Measurements from ENCODE around the gene CAPN15.
A peak's percentile ranks its signal among the peaks of the same experiment; 100 is the strongest.

The CAPN15 gene

DNA sequence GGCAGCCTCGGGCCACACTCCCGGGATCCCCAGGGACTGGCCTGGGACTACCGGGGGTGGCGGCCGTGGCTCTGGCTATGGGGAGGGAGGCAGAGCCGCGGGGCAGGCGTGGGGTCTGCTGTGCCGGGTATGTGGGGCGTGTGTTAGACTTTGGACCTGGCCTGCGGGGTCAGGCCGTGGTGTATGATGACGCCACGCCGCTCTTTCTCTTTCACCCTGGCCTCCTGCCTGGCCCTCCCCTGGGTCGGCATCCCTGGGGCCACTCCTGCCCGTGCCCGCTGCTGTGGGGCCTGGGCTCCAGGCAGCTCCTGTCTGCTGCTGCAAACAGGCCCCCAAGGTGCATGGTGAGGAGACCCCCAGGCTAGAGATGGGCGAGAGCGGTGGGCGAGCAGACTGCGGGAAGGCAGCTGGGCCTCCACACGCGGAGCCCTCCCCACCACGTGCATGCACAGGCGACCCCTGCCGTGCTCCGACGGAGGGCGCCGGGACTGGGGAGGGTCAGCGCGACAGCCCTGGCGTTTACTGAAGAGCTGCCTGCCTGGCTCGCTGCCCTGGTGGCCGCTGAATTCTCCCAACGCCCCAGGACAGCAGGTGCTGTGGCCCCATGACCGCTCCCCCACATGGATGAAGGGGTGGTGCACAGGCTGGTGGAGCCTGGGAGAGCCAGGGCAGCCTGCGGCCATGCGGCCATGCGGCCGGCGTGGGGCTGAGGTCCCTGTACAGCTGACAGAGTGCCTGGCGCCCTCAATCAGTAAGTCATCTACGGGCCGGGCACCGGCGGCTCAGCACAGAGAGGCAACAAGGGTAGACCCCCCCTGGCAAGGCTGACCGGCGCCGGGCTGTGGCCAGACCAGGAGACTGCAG lies 16.0 kb downstream of the CAPN15 start:
- no peak for DNase-seq (ENCODE audit: low read depth in 2 of 2, low spot score in 1 of 2)

DNA sequence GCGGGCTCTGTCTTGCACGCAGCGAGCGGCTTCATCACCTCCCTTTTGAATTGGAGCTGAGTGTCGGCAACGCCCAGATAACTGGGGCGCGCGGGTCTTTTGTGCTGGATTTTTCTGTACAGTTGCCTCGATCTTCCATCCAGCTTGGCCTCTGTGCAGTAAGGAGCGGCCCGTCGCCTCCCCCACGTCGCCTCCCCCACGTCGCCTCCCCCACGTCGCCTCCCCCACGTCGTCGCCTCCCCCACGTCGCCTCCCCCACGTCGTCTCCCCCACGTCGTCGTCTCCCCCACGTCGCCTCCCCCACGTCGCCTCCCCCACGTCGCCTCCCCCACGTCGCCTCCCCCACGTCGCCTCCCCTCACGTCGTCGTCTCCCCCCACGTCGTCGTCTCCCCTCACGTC lies 17.0 kb downstream of the CAPN15 start:
- DNase-seq (ENCODE audit: low read depth in 2 of 2, low spot score in 1 of 2) = no peak

DNA sequence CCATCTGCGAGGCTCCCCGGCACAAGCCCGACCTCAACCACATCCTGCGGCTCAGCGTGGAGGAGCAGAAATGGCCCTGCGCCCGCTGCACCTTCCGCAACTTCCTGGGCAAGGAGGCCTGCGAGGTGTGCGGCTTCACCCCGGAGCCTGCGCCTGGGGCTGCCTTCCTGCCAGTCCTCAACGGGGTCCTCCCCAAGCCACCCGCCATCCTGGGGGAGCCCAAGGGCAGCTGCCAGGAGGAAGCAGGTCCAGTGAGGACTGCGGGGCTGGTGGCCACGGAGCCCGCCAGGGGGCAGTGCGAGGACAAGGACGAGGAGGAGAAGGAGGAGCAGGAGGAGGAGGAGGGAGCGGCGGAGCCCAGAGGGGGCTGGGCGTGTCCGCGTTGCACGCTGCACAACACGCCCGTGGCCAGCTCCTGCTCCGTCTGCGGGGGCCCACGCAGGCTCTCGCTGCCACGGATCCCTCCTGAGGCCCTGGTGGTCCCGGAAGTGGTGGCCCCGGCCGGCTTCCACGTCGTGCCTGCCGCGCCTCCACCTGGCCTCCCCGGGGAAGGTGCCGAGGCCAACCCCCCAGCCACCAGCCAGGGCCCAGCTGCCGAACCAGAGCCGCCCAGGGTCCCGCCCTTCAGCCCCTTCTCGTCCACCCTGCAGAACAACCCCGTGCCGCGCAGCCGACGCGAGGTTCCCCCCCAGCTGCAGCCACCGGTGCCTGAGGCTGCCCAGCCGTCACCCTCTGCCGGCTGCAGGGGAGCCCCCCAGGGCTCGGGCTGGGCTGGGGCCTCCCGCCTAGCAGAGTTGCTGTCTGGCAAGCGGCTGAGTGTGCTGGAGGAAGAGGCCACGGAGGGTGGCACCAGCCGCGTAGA lies 19.6 kb downstream of the CAPN15 start:
- DNase-seq (ENCODE audit: low read depth in 2 of 2, low spot score in 1 of 2) = peak in 1 of 2 donors; percentile 39

DNA sequence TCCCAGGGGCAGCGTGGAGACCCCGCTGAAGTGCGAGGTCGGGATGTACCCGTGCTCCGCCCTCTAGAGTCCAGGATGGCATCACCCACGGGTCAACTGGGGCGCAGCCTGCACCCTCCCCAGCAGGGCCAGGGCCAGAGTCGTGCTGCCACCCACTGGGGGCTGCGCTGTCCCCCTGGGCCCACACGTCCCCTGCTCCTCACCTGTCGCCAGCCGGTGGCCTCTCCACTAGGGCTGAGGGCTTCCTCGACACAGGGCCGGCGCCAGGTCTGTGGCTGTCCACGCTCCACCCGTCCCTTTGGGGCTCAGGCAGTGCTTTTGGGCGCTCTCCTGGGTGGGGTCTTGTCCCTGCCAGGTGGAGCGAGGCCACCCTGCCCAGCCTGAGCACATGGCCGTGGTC lies 21.1 kb downstream of the CAPN15 start:
- no peak for DNase-seq (ENCODE audit: low read depth in 2 of 2, low spot score in 1 of 2)

DNA sequence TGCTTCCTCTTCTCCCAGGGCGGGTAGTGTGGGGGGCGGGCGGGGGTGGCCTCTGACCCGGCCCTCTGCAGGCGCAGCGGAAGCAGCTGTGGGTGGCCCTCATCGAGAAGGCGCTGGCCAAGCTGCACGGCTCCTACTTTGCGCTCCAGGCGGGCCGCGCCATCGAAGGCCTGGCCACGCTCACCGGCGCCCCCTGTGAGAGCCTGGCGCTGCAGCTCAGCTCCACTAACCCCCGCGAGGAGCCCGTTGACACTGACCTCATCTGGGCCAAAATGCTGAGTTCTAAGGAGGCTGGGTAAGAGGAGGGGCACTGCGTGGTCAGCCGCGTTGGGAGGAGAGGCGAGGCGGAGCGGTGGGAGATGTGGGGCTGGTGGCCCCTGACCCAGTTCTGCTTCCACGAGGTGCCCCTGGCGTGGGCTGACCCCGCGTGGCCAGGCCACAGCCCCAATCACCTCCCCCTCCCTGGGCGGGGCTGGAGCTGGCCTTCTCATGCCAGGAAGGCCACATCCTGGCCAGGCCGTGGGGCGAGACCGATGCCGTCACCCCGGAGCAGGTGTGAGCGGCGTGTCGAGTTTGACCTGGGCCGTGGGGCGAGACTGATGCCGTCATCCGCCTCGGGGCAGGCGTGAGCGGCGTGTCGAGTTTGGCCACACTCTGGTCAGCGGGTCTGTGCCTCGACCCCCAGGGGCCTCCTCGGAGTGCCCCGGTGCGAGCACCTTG lies 22.2 kb downstream of the CAPN15 start:
- no peak for DNase-seq (ENCODE audit: low read depth in 2 of 2, low spot score in 1 of 2)

DNA sequence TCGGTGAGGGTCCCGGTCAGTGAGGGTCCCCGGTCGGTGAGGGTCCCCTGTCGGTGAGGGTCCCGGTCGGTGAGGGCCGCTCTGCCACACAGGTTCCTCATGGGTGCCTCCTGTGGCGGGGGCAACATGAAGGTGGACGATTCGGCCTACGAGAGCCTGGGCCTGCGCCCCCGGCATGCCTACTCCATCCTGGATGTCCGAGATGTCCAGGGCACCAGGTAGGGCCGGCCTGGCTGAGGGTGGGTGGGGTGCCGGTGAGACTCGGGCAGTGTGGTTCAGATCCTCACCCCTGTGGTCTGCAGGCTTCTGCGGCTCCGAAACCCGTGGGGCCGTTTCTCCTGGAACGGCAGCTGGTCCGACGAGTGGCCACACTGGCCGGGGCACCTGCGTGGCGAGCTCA lies 23.7 kb downstream of the CAPN15 start:
- DNase-seq (ENCODE audit: low read depth in 2 of 2, low spot score in 1 of 2) = no peak

DNA sequence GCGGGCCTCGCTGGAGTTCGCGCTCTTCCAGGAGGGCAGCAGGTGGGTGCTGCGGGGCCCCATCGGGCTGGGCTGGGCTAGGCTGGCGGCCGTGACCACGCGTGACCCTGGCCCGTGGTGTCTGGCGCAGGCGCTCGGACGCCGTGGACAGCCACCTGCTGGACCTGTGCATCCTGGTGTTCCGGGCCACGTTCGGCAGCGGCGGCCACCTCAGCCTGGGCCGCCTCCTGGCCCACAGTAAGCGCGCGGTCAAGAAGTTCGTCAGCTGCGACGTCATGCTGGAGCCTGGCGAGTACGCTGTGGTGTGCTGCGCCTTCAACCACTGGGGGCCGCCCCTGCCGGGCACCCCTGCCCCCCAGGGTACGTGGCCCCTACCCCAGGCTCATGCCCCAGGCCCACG lies 24.7 kb downstream of the CAPN15 start:
- no peak for DNase-seq (ENCODE audit: low read depth in 2 of 2, low spot score in 1 of 2)

DNA sequence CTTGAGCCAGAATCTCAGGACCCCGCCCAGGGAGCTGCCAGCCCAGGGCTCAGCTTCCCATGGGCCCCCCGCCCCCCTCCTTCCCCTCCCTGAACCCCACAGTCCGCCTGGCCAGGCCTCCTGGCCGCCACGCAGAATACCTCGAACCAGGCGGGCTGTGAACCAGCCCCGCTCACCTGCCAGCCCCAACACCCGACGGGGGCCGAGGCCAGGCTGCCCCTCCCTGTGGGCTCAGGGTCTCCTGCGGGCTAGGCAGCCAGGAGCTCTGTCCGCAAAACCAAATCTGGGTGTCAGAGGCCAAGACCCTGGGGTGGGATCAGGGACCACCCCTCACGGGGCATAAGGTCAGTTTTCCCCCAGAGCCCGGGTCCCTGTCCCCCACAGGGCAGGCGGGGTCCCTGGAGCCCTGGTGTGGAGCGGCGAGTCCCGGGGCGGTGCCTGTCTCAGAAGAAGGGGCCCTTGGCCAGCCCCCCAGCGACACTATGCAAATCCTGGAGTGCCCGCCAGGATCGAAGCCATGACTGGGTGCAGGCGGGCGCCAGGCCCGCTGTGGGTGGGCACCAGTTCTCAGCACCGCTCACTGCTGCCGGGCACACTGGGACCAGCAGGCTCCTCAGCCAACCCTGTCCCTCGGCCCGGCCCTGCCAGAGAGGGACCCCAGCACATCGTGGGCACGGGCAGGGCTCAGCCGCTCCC lies 26.2 kb downstream of the CAPN15 start:
- DNase-seq (ENCODE audit: low read depth in 2 of 2, low spot score in 1 of 2) = no peak

DNA sequence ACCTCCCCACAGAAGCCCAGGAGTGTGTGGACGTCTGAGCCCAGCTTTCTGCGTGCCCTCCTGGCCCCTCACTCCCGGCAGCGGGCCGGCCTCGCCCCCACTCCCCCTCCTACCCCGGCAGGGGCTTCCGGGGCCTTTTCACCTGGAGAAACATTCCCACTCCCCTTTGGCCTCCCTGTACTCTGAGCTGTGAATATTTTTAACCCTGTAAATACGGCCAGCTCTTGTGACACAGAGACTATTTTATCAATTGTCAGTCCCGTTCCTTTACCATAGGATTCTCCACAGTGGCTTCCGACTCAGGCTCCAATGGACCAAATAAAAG lies 26.7 kb downstream of the CAPN15 start:
- no peak for DNase-seq (ENCODE audit: low read depth in 2 of 2, low spot score in 1 of 2)

DNA sequence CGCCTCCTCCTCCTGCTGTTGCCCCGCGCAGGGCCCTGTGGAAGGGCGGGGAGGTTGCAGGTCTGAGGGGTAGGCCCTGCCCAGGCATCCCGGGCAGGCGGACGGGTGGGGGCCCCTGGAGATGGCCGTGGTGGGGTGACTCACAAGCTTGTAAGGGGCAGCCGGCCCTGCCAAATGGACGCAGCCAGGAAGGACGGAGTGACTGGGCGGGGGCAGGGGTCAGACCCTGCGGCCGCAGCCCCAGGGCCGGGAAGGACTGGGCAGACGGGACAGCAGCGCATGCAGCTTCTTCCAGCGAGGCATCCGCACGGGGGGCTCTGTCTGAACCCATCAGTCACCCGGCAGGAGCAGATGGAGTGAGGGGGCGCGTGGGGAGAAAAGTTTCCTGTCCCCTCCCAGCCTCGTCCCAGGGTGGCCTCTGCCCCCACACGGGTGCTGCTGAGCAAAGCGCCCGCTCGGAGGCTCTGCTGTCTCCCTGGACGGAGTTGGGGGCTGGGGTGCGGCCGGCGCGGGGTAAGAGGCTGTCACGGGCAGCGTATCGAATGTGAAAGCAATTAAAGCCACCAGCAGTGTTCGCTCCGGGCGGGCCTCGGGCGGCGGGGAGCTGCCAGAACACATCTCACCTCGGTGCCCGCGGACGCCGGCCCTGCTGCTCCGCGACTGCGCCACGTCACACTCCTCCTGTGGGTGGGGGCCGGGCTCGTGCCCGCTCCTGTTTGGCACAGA lies 27.3 kb downstream of the CAPN15 start:
- DNase-seq (ENCODE audit: low read depth in 2 of 2, low spot score in 1 of 2) = no peak

DNA sequence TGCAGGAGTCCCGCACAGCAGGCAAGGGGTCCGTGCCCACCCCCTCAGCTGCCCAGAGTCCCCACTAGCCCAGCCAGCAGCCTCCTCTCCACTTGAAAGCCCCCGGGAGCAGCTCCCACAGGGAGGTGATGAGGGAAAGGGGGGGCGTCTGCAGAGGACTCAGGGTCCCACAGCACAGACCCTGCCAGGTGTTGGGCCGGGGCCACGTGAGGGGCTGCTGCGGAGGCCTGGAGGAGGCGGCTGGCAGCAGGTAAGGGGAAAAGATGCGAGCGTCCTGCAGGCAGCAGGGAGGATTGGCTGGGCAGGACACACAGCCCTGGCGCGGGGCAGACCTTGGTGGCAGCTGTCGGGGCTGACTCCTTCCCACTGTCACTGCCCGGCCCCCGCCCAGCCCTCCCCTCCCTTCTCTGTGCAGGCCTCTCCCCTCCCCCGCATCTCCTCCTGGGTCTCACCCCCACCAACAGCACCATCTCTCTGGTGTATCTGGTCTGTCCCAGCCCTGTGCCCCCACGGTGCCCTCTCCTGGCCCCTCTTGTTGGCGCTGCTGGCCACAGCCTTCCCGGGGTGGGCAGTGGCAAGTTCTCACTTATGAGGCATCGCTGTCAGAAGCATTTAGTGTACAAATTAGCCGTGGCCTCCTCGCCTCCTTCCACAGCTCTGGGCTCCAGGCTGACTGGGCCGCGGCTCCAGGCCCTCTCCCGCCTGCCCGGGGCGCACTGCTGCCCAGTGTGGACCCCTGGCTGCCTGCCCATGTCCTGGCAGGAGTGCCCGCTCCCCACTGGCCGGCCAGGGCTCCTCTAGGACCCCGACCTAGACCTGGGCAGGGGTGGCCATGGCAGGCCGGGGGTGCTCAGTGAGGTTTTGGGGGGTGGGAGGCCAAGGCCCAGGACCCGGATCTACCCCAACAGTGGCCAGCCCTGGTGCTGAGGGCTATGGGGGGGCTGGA lies 28.3 kb downstream of the CAPN15 start:
- DNase-seq (ENCODE audit: low read depth in 2 of 2, low spot score in 1 of 2) = no peak

DNA sequence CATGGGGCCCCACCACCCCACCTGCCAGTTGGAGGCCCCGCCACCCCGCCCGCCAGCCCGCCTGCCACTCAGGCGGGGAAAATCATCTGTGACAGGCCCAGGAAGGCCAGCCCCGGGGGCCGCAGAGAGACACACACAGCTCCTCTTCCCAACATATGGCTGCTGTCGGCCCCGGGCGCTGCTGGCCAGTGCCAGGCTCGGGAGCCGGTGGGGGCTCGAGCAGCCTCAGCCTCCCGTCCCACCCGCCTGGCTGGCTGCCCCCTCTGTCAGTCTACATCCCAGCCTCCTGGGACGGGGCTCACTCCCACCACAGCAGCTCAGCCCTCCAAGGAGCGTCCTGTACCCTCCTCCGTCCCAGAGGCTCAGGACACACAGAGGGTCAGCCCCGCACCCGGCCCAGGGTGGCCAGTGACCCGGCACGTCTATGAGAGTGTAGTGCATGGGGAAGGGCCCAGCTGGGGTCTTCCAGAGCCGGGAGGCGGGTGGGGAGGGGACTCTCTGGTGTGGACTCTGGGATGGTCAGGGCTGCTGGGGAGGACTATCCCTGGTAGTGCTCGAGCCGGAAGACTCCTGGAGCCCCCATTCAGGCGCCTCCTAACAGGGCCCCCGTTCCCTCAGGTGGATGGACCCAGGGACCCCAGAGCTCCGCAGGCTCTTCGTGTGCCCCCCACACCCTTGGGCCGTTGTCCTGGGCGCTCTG lies 29.1 kb downstream of the CAPN15 start:
- no peak for DNase-seq (ENCODE audit: low read depth in 2 of 2, low spot score in 1 of 2)

DNA sequence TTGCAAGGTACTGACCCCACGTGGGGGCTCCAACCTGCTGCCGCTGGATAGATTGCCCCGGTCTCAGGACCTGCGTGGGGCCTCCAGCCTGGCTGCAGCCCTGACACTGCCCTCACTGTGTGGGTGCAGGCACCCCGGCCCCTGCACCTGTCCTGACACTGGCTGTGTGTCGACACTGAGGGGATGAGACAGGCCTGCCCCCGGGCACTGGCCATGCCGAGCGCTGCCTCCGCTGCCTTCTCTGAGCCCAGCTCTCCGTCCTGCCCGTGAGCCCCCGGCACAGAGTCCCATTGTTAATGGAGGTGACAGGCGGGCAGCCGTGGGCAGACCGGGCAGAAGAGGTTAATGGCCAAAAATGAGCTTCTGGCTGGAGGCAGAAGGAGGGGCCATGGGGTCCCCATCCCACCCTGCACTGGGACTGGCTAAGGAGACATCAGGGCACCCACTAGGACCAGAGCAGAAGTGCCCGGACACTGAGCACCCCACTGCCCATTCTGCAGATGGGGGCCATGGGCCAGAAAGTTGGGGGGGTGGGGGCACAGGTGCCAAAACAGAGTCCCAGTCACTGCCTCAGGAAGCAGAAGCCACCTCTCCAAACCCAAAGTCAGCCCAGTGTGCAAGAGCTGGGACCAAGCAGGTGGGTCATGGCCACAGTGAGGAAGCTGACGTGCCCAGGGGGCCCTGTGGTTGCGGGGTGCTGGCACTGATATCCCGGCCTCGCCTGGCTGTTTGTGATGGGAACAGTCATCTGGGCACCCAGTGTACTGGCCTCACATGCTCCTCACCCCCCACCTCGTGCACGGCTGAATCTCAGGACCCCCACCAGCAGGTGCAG lies 30.2 kb downstream of the CAPN15 start:
- DNase-seq (ENCODE audit: low read depth in 2 of 2, low spot score in 1 of 2) = no peak

DNA sequence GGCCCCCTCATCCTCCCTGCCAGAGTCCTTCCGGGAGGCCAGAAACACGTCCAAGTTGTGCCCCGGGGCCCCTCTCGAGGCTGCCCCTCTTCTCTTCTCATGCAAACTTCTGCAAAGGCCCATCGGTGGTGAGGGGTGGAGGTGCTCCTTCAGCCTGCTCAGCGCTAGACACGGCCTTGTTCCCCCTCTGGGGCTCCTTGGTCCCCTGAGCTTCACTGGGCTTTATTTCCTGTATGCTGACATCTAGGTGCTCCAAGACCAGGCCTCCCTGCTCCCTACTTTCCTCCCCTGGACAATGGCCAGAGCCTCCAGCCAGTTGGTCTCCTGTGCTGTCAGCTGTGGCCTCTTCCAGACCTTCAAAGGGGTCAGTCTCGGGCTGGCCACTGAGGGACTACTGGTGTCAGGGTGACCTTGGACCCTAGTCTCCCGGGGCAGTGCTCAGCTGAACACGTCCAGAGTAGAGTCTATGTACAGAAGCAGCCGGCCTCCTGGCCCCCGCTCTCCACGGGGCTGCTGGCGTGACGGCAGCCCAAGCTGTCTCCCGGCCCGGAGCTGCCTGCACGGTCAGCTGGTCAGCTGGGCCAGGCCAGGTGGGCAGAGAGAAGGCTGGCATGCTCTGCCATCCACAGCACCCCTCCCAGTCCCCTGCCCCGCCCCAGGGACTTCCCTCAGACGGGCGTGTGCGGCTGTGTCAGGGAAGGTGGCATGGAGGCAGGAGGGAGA lies 30.9 kb downstream of the CAPN15 start:
- no peak for DNase-seq (ENCODE audit: low read depth in 2 of 2, low spot score in 1 of 2)

DNA sequence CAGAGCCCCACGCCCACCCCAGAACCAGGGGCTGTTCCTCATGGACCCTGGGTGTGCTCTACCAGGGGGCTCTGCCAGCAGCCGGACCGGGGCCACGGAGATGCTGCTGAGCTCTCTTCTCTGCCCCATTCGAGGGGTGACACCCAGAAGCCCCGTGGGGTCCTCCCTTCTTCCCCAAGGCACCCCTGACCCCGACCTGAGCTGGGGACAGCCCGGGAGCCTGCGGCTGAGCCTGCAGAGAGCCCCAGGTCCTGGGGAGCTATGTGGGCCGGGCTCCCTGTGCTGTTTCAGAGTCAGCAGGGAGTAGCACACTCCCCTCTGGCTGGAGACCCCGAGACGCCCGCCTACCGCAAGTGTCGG lies 31.5 kb downstream of the CAPN15 start:
- DNase-seq (ENCODE audit: low read depth in 2 of 2, low spot score in 1 of 2) = no peak

DNA sequence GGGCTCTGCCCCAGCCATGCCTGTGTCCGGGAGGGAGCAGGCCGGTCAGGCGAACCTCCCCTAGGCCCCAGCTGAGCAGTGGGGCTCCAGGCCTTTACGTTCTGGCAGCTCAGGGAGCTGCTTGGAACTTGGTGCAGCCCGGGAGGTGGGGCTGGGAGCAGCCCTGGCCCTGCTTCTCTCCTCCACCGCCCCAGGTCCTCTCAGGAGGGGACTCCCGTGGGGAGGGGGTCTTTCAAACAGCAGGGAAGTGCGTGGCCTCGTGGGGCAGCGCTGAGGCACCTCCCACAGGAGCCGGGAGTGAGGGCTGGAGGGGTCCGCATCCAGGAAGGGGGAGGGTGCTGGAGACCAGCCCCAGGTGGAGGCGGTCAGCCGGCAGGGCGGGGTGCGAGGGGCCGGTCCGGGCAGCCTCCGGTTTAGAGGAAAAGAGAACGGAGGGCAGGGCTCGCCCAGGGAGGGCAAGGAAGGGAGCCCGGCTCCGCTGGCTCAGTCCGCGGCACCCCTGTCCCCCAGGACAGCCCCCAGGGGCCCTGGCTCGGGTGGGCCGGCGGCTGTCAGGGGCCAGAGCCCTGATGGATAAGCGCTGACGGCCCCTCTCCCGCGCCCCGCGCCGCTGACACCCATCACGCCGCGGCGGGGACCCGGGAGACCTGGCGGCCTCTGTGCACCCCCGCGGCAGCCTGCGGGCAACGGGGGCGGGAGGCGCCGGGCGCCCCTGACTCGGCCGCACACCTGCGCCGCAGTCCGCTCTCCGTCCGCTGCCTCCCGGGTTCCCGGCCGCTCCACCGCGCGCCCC lies 32.1 kb downstream of the CAPN15 start:
- DNase-seq (ENCODE audit: low read depth in 2 of 2, low spot score in 1 of 2) = no peak

All from stimulated activated CD8-positive, alpha-beta memory T cell treated with anti-CD3 and anti-CD28 coated beads, Interleukin-4, amount 100 ng/mL, for 1 hour (primary cell).